Fibroblast of lung (primary cell): Measurements from ENCODE around the gene E2F2. TPM values are rescaled to one million over a fixed set of nuclear protein-coding genes. Genes with fewer than 3 reads are reported as not detected.

ENCODE experiments used
- DNase-seq, 2 donors: peaks; one replicate each; pipeline versions ENCODE4 v3.0.0 to v3.0.0-alpha.2; 2010; ENCODE audit warnings: low read depth in 2 of 2
- H2AFZ ChIP-seq: 2 replicates; pipeline ENCODE4 v1.5.1; 2012; ENCODE audit warnings: low read length, control low read depth, inconsistent platforms
- H3K27ac ChIP-seq: 2 replicates; pipeline ENCODE4 v1.5.1; 2011; ENCODE audit warnings: low read length, control low read depth; ENCODE audit not compliant: insufficient read depth
- H3K27me3 ChIP-seq: 2 replicates; pipeline ENCODE4 v1.5.1; 2011; ENCODE audit warnings: mild to moderate bottlenecking, low read length; ENCODE audit not compliant: control insufficient read depth, insufficient read depth
- H3K36me3 ChIP-seq: 2 replicates; pipeline ENCODE4 v1.5.1; 2011; ENCODE audit warnings: low read length; ENCODE audit not compliant: control insufficient read depth, insufficient read depth
- H3K4me1 ChIP-seq: 2 replicates; pipeline ENCODE4 v1.5.1; 2011; ENCODE audit warnings: low read length; ENCODE audit not compliant: control insufficient read depth, insufficient read depth; ENCODE audit errors: extremely low read depth
- H3K4me2 ChIP-seq: 2 replicates; pipeline ENCODE4 v1.5.1; 2011; ENCODE audit warnings: low read length, control low read depth; ENCODE audit not compliant: insufficient read depth; ENCODE audit errors: extremely low read depth
- H3K4me3 ChIP-seq, 4 experiments: fragments of 200-600 bp in 1 of 4; sonication (generic) in 1 of 4; replicated peaks in 1 of 4; 2 replicates each; pipeline ENCODE4 v1.5.1; 2011 to 2016; ENCODE audit warnings: low read length in 4 of 4, low read depth in 3 of 4, mild to moderate bottlenecking in 3 of 4, control low read depth in 2 of 4, inconsistent platforms in 1 of 4, mixed read lengths in 1 of 4; ENCODE audit not compliant: insufficient read depth in 1 of 4; ENCODE audit errors: control extremely low read depth in 1 of 4
- H3K79me2 ChIP-seq: 2 replicates; pipeline ENCODE4 v1.5.1; 2012; ENCODE audit warnings: mild to moderate bottlenecking, low read length, inconsistent platforms; ENCODE audit not compliant: control insufficient read depth, insufficient read depth
- H3K9ac ChIP-seq: 2 replicates; pipeline ENCODE4 v1.5.1; 2011; ENCODE audit warnings: mild to moderate bottlenecking, low read length, control low read depth; ENCODE audit not compliant: insufficient read depth
- H3K9me3 ChIP-seq: 2 replicates; pipeline ENCODE4 v1.5.1; 2012; ENCODE audit warnings: low read depth, low read length; ENCODE audit not compliant: control insufficient read depth, insufficient read depth
- H4K20me1 ChIP-seq: 2 replicates; pipeline ENCODE4 v1.5.1; 2011; ENCODE audit warnings: low read length; ENCODE audit not compliant: control insufficient read depth, insufficient read depth; ENCODE audit errors: extremely low read depth
- EZH2 ChIP-seq: IDR thresholded peaks from 2 replicates; pipeline ENCODE4 v1.5.1; 2012; ENCODE audit warnings: low read length, control low read depth, mild to moderate bottlenecking; ENCODE audit errors: missing control alignments
- polyA plus RNA-seq, 2 donors: library from polyadenylated mRNA; depleted of rRNA in 1 of 2; stranded (reverse) in 1 of 2; unstranded in 1 of 2; fragments of >200 nt; gene quantifications; 2 replicates each; pipeline ENCODE4 v1.2.1, GENCODE V29; 2011 to 2012; ENCODE audit warnings: missing spikeins in 1 of 2
- total RNA-seq: library from RNA; depleted of rRNA; stranded (reverse); fragments of >200 nt; gene quantifications from 2 replicates; pipeline ENCODE4 v1.2.1, GENCODE V29; 2014
- TF ChIP-seq, protein P1 (sequence below), 2 donors: IDR thresholded peaks in 1 of 2; conservative IDR thresholded peaks in 1 of 2; 1 replicate in 1 of 2; 2 replicates in 1 of 2; pipeline ENCODE4 v1.5.1; 2011 to 2012; ENCODE audit warnings: low read length in 2 of 2, control low read depth in 1 of 2, inconsistent platforms in 1 of 2, low read depth in 1 of 2, mild to moderate bottlenecking in 1 of 2

E2F2 gene
- total and polyA plus RNA-seq, 2 donors (not counting 1 experiment from before 2014, with no cell fraction given): 0.17 to 0.26 TPM

- H4K20me1 ChIP-seq: no peaks in the 10 kb centered on the region
- peak; percentile 81 to 88 for DNase-seq
- H3K27me3 ChIP-seq: no peaks in the 10 kb centered on the region
- no peaks in the 10 kb centered on the region for H3K9me3 ChIP-seq
- H3K4me3 ChIP-seq: peak overlapping the region in 1 of 4 experiments; percentile 24
- H3K9ac ChIP-seq: no peak overlapping the region
- no peak overlapping the region for H3K27ac ChIP-seq
- TF ChIP-seq EZH2: no peak
- TF ChIP-seq, protein P1, sequence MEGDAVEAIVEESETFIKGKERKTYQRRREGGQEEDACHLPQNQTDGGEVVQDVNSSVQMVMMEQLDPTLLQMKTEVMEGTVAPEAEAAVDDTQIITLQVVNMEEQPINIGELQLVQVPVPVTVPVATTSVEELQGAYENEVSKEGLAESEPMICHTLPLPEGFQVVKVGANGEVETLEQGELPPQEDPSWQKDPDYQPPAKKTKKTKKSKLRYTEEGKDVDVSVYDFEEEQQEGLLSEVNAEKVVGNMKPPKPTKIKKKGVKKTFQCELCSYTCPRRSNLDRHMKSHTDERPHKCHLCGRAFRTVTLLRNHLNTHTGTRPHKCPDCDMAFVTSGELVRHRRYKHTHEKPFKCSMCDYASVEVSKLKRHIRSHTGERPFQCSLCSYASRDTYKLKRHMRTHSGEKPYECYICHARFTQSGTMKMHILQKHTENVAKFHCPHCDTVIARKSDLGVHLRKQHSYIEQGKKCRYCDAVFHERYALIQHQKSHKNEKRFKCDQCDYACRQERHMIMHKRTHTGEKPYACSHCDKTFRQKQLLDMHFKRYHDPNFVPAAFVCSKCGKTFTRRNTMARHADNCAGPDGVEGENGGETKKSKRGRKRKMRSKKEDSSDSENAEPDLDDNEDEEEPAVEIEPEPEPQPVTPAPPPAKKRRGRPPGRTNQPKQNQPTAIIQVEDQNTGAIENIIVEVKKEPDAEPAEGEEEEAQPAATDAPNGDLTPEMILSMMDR (conservative IDR thresholded peaks at IDR 0.05 in 1 of 2, IDR thresholded peaks at IDR 0.05 in 1 of 2; ENCODE audit: low read depth in 1 of 2, low read length in 2 of 2): peak; percentile 95 to 97
- no peaks in the 10 kb centered on the region for H3K79me2 ChIP-seq
- H2AFZ ChIP-seq: peak overlapping the region; percentile 86
- H3K36me3 ChIP-seq: no peaks in the 10 kb centered on the region
- H3K4me1 ChIP-seq: peaks cover 5% of the 10 kb centered on the region
- peak overlapping the region; percentile 72 for H3K4me2 ChIP-seq
These were observed 8.7 kb upstream of the E2F2 start for GRCh38 chr1:23539698-23540266.

DNA sequence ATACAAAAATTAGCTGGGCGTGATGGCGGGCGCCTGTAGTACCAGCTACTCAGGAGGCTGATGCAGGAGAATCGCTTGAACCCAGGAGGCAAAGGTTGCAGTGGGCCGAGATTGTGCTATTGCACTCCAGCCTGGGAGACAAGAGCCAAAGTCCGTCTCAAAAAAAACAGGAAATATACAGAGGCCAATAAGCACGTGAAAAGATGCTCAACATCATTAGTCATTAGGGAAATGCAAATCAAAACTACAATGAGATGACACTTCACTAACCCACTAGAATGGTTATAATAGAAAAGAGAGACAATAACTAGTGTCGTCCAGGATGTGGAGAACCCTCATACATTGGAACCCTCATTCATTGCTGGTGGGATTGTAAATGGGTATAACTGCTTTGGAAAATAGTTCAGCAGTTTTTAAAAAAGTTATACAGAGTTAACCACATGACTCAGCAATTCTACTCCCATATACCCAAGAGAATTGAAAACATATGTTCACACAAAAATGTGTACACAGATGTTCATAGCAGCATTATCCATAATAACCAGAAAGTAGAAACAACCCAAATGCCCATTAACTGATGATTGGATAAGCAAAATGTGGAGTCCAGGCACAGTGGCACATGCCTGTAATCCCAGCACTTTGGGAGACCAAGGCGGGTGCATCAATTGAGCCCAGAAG, 6.4 kb upstream of the E2F2 start:
- no peaks in the 10 kb centered on the region for H3K27me3 ChIP-seq

More for the DNA sequence above, 6.4 kb upstream of the E2F2 start:
- Histone ChIP-seq H3K9ac (no peak overlapping the region), H3K4me2 (peak overlapping the region; percentile 2), H3K9me3 (no peaks in the 10 kb centered on the region), H3K4me1 (peaks cover 2% of the 10 kb centered on the region), H2AFZ (no peak overlapping the region), H4K20me1 (no peaks in the 10 kb centered on the region), H3K4me3 (no peak overlapping the region), H3K36me3 (no peaks in the 10 kb centered on the region), H3K27ac (no peak overlapping the region), H3K79me2 (no peaks in the 10 kb centered on the region)
- TF ChIP-seq, protein P1 (conservative IDR thresholded peaks at IDR 0.05 in 1 of 2, IDR thresholded peaks at IDR 0.05 in 1 of 2; ENCODE audit: low read depth in 1 of 2, low read length in 2 of 2): no peak
- no peak for TF ChIP-seq EZH2
- peak; percentile 31 to 64 for DNase-seq
